GM15510 (cell line): Measurements from ENCODE around the gene PRKCE.

Source experiments
- POLR2A ChIP-seq: IDR thresholded peaks from 3 replicates; pipeline ENCODE4 v1.6.1; 2011; ENCODE audit warnings: borderline replicate concordance; ENCODE audit not compliant: insufficient read length; ENCODE audit errors: extremely low read depth

Gene PRKCE

GRCh38 chr2:45855374-45855773, 203.9 kb downstream of the PRKCE start:
- TF ChIP-seq POLR2A, result no peak

- no peak for TF ChIP-seq POLR2A
Measured at GRCh38 chr2:45856391-45857274, 205.2 kb downstream of the PRKCE start.

- TF ChIP-seq POLR2A, result no peak
Measured at GRCh38 chr2:45857275-45857609, 205.8 kb downstream of the PRKCE start.

- TF ChIP-seq POLR2A, result no peak
Measured at GRCh38 chr2:45857867-45858520, 206.5 kb downstream of the PRKCE start.

GRCh38 chr2:45859682-45860081, 208.2 kb downstream of the PRKCE start:
- no peak for TF ChIP-seq POLR2A

GRCh38 chr2:45860136-45861121, 209.0 kb downstream of the PRKCE start:
- no peak for TF ChIP-seq POLR2A

GRCh38 chr2:45862843-45863242, 211.4 kb downstream of the PRKCE start:
- no peak for TF ChIP-seq POLR2A

- no peak for TF ChIP-seq POLR2A
Measured at GRCh38 chr2:45864121-45864520, 212.6 kb downstream of the PRKCE start.

GRCh38 chr2:45867349-45867748, 215.9 kb downstream of the PRKCE start:
- TF ChIP-seq POLR2A, result no peak

- TF ChIP-seq POLR2A, result no peak
Measured at GRCh38 chr2:45867800-45868199, 216.3 kb downstream of the PRKCE start.

- TF ChIP-seq POLR2A, result no peak
Measured at GRCh38 chr2:45869165-45869501, 217.7 kb downstream of the PRKCE start.

GRCh38 chr2:45871025-45871424, 219.6 kb downstream of the PRKCE start:
- TF ChIP-seq POLR2A, result no peak

GRCh38 chr2:45871541-45871940, 220.1 kb downstream of the PRKCE start:
- no peak for TF ChIP-seq POLR2A

- TF ChIP-seq POLR2A, result no peak
Measured at GRCh38 chr2:45872211-45872610, 220.7 kb downstream of the PRKCE start.

- no peak for TF ChIP-seq POLR2A
Measured at GRCh38 chr2:45874344-45874743, 222.9 kb downstream of the PRKCE start.

GRCh38 chr2:45876611-45877010, 225.1 kb downstream of the PRKCE start:
- no peak for TF ChIP-seq POLR2A

GRCh38 chr2:45879406-45879805, 227.9 kb downstream of the PRKCE start:
- TF ChIP-seq POLR2A, result no peak
